ENCODE data around the gene OR1L1.

The OR1L1 gene, protein sequence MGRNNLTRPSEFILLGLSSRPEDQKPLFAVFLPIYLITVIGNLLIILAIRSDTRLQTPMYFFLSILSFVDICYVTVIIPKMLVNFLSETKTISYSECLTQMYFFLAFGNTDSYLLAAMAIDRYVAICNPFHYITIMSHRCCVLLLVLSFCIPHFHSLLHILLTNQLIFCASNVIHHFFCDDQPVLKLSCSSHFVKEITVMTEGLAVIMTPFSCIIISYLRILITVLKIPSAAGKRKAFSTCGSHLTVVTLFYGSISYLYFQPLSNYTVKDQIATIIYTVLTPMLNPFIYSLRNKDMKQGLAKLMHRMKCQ

GRCh38 chr9:122661416-122661815 is at the start of gene OR1L1:
Gene OR1L1 (plus strand): TSS chr9:122661716. CDS start chr9:122661716, 0 bp downstream.
- no peak for DNase-seq

GRCh38 chr9:122614362-122614761 is 47.2 kb upstream of the OR1L1 start, which contains the start of gene OR1Q1:
Gene OR1Q1 (plus strand): TSS chr9:122614738. CDS start chr9:122614738, 0 bp downstream.
- DNase-seq: no peak

DNA sequence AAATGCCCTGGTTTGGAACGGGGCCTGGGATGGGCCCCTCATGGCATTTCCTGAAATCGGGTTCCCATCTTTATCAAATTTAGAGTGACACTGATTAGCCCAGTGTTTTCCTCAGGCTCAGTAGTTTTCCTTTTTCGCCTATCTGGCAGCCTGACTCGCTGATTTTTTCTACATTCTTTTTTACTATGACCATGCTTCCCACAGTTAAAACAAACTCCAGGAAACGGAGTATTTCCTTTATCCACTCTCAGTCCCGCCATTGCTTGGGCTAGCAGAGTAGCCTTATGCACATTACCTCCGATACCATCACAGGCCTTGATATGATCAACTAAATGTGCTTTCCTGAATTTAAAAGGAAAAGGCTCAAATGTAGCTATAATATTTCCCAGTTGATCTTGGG is 41.5 kb upstream of the OR1L1 start:
- DNase-seq: no peak

GRCh38 chr9:122642226-122642625 is 19.3 kb upstream of the OR1L1 start:
- no peak for DNase-seq

DNA sequence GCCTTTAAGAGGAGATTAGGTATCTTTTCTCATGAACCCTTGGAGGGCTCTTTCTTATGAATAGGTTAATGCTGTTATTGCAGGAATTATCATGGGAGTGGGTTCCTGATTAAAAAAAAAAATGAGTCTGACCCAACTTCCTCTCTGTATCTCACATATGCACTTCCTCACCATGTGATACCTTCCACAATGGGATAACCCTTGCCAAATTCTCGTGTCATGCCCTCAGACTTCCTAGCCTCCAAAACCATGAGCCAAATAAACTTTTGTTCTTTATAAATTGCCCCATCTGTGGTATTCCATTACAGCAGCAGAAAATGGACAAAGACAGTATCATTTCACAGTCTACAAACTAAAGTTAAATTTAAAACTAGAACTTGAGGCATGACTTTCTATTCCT is 5.1 kb upstream of the OR1L1 start:
- DNase-seq: no peak

GRCh38 chr9:122657527-122657926 is 4.0 kb upstream of the OR1L1 start, which contains the start of gene OR1B1:
Gene OR1B1 (minus strand): TSS chr9:122657627.
- no peak for DNase-seq

DNA sequence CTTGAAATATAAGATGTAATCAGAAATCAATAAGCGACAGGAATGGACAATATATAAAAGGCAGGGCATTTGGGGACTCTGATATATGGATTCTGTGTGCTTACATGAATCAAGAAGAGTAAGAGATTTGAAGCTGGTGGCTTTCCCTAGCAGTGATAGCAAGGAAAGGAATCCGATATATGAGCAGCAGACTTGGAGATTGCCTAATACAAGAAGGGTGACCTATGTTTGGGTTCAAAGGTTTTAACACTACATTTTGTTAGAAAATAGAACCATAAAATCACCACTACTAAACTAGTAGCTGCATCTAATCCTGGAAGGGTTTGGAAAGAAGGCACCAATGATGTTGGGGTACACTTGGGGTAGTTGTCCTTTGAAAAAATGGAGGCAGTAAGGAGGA is 11.0 kb downstream of the OR1L1 start:
- no peak for DNase-seq

- DNase-seq: no peak
Measured at GRCh38 chr9:122684851-122685250, 23.3 kb downstream of the OR1L1 start.

DNA sequence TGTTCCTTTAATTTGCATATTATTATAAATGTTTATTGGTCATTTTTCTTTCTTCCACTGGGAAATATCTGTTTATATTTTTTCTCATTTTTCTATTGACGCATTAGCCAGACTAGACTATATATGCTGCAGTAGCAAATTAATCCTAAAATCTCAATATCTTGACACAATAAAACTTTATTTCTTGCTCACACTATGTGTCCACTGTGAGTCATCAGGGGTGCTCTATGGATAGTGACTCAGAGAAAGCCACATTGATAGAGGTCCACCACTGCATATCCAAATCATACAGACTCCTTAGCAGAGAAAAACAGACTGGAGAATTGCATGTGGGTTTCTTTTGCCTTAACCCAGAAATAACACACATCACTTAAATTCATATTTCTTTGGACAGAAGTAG is 34.2 kb downstream of the OR1L1 start:
- DNase-seq: no peak
